ENCODE measurements around the gene MAST2.
"Not testable (repeated sequence)": the region's sequence is repeated elsewhere in the genome, so short reads cannot be mapped to it uniquely, and the experiment has no call there.

DNA sequence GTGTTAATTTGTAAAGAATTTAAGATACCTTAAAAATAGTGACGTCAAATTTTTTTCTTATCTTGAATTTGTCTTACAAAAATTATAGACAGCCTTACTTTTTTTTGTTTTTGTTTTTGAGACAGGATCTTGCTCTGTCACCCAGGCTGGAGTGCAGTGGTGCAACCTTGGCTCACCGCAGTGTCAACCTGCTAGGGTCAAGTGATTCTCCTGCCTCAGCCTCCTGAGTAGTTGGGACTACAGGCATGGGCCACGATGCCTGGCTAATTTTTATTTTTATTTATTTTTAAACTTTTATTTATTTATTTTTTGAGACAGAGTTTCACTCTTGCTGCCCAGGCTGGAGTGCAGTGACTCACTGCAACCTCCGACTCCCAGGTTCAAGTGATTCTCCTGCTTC is 40.6 kb downstream of the MAST2 start:
- TF ChIP-seq, protein P1, sequence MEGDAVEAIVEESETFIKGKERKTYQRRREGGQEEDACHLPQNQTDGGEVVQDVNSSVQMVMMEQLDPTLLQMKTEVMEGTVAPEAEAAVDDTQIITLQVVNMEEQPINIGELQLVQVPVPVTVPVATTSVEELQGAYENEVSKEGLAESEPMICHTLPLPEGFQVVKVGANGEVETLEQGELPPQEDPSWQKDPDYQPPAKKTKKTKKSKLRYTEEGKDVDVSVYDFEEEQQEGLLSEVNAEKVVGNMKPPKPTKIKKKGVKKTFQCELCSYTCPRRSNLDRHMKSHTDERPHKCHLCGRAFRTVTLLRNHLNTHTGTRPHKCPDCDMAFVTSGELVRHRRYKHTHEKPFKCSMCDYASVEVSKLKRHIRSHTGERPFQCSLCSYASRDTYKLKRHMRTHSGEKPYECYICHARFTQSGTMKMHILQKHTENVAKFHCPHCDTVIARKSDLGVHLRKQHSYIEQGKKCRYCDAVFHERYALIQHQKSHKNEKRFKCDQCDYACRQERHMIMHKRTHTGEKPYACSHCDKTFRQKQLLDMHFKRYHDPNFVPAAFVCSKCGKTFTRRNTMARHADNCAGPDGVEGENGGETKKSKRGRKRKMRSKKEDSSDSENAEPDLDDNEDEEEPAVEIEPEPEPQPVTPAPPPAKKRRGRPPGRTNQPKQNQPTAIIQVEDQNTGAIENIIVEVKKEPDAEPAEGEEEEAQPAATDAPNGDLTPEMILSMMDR (IDR thresholded peaks at IDR 0.05; ENCODE audit: low read length): not testable (repeated sequence)
- not testable (repeated sequence) for TF ChIP-seq EZH2 (IDR thresholded peaks at IDR 0.05; ENCODE audit: borderline replicate concordance, low read length)

Data from OCI-LY1 (cell line).